GM18873 (cell line): ENCODE measurements around the gene LRRC2.
"Not testable (repeated sequence)": the region's sequence is repeated elsewhere in the genome, so short reads cannot be mapped to it uniquely, and the experiment has no call there.

Experiments used
- ATAC-seq: cut with Tn5 transposase; IDR thresholded peaks from one replicate; pipeline ENCODE4 v1.9.1; 2021; ENCODE audit warnings: mild to moderate bottlenecking, moderate library complexity, moderate number of reproducible peaks; ENCODE audit not compliant: unreplicated experiment, low FRiP score

The LRRC2 gene

DNA sequence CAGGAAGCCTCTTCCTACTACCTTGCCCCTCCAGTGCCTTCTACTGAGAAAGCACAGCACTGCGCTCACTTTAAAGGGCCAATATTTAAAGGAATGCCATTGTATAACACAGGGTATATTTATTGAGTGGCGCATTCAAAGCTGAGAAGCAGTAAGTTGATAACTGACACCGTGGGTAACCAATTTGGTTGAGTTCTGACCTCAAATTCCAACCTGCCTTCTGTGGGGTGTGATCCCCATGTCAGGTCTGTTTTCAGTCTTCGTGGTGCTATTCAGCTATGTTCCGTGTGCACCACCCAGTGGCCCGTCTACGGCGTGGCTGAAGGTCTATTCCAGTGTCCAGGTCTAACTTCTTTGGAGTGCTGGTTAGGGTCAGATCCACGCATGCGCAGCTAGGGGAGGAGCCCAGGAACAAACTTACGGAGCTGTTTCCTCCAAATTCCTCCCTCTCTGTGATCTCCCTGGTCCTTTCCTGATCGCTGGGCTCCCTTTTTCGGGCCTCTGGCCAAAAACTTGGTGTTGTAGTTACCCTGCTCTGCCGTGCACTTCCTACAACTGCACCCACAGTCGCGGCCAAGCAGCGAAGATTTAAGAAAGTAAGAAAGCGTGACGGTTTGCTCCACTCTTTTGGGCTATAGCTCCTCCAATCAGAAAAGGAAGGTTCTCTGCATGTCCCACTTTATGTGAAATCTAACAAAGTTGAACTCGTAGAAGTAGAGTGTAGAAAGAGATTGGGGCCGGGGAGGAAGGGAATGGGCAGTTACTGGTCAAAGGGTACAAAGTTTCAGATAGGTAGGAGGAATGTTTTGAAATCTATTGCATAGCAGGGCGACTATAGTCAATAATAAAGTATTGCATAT is 7.7 kb downstream of the LRRC2 start:
- ATAC-seq, result peak; percentile 92

DNA sequence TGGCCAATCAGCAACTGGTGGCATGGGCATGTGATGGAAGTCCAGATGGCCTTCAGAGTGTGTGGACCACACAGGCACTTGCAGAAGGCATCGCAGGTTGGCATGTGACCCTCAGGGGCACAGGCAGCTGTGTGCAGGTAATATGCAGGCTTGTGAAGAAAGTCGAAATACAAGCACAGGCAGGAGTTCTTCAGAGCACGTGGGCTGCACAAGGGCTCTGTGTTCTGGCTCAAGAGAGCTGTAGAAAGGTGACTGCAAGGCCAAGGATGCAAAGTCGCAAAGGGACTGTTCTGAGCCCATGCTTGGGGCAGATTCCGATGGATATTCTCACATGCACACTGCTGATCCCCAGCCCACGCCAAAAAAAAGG is 8.3 kb downstream of the LRRC2 start:
- ATAC-seq, result no peak

DNA sequence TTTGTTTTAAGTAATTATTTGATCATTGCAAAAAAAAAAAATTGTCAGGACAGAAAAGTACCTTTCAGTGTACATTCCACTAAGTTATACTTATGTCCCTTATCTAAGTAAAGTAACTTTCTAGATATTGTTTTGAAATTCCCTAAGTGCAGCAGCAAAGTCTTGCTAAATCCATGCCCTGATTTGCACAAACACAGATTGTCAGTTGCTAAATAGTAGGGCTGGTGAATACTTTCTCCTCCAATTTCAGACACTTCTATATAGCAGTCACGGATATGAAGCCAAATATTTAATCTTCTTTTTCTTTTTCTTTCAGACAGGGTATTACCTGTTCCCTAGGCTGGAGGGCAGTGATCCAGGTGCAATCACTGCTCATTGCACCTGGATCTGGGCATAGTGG is 12.9 kb downstream of the LRRC2 start:
- no peak for ATAC-seq

DNA sequence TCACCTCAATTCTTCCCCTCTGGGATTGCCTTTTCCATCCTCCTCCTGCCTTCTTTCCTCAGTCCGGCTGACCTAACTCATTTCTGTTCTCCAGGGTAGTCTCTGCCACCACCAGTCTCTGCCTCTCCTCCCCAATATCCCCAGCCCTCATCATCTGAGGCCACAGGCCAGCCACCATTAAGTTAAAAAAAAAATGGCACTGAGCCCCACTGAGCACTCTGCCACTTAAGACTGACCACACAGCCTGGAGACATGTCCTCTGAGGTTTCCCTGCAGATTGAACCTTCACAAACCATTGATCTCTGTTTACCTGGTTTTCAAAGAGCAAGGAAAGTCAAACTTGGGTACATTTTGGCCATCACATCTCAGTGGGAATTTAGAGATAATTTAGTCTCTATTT is 13.6 kb downstream of the LRRC2 start:
- ATAC-seq, result no peak

DNA sequence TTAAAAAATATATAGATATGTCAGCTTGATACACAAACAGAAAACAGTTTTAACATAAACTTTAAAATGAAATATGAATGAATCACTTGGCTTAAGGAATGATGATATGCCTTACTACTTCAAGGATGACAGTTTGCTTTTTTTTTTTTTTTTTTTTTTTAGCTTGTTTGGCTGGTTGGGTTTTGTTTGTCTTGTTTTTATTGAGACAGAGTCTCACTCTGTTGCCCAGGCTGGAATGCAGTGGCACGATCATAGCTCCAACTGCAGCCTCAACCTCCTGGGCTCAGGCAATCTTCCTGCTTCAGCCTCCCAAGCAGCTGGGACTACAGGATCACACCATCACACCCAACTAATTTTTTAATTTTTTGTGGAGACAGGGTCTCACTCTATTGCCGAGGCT is 14.5 kb downstream of the LRRC2 start:
- no peak for ATAC-seq

DNA sequence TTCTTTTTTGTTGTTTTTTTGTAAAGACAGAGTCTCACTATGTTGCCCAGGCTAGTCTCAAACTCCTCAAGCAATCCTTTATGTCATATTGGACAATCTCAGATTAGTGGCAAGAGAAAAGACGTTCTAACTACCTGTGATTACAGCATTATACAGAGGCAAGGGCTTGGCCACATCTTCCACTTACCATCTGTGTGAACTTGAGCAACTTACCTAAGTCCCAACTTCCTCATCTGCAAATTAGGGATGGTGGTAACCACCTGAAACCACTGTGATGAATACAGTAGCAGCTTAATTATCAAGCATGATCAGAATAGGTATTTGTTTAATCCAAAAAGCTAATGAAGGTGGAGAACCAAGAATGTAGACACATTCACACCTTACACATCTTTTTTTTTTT is 16.1 kb downstream of the LRRC2 start:
- no peak for ATAC-seq

DNA sequence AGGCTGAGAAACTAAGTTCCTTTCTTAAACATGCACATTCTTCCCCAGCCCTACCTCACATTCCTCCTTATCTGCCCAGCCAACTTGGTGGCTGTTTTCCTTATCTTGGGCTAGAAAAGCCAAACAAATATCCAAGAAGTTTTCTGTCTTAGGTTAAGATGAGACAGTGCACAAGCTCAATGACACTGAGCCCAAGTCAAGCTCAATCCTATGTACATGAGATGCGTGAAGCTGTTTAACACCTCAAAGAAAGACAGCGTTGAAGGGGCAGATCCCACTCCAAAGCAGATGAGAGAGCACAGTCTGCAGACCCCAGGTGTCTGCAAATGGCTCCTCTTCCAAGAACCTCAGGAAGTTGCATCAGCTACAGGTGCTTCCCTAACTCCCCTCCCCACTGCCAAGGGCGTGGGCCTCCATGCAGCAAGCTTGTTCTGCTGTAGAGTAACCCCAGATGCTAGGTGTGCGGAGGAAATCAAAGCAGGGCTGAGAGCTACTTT is 16.6 kb downstream of the LRRC2 start:
- ATAC-seq, result no peak

DNA sequence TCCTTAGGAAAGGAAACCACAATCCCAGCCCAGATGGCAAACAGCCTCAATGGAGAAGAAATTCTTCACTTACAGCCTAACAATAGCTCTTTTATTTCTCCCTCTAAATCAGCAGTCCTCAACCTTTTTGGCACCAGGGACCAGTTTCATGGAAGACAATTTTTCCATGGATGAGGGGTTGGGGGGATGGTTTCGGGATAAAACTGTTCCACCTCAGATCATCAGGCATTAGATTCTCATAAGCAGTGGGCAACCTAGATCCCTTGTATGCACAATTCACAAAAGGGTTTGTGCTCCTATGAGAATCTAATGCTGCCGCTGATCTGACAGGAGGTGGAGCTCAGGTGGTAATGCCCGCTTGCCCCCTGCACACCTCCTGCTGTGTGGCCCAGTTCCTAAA is 17.5 kb downstream of the LRRC2 start:
- ATAC-seq, result not testable (repeated sequence)

DNA sequence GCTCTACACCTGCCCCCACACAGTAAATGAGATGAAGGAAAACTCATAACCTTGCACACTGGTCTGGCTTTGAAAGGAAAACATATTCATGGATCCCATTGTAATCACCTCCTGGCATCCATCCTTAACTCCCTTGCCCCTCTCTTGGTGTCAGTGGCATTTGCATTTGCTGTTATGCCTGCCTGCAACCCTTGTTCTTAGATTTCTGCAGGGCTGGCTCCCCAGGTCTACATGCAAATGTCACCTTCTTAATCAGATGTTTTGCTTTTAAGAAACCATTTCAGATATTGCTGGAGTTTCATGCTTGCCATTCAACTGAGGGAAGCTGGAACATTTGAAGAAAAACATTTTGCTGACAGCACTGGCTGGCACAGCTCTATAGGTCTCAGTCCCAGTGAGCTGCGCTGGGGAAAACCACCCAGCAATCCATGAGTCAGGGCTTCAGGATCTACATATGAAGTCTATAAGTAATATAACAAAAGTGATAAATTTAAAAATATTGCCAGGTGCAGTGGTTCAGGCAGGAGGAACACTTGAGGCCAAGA is 19.1 kb downstream of the LRRC2 start:
- no peak for ATAC-seq

DNA sequence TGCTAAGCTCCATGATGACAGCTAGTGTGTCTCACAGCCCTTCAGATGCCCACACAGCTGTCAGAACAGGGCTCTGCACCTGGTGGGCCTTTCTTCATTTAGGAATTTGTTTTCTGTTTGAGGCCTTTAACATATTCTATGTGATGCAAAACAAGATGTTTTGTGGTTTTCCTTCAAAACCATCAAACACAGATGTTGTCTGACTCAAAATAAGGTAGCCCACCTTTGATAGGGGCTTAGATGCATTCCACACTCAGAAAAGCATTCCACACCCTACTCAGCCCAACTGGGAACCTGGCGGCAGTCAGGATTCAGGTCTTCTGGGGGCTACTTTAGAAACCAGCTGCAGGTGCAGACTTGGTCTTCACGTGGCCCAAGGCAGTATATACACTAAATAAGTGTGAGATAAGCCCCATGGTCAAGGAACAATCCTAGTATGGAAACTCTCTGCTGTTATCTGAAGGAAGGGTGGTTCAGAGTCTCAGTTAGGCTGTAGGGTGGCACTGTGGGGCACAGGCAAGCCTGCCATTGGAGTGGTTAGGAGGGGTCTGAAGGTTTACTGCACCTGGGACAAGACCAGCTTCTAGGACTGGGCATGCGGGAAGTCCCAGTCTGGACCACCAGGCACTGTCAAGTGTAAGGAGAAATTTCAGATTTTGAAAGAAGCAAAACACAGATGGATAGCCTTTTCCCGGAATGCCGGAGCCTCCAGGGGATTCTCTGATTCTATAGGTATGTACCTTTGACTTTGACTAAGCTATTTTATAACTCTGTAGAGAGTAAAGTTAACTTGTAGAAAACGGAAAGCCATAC is 20.1 kb downstream of the LRRC2 start:
- ATAC-seq, result no peak

DNA sequence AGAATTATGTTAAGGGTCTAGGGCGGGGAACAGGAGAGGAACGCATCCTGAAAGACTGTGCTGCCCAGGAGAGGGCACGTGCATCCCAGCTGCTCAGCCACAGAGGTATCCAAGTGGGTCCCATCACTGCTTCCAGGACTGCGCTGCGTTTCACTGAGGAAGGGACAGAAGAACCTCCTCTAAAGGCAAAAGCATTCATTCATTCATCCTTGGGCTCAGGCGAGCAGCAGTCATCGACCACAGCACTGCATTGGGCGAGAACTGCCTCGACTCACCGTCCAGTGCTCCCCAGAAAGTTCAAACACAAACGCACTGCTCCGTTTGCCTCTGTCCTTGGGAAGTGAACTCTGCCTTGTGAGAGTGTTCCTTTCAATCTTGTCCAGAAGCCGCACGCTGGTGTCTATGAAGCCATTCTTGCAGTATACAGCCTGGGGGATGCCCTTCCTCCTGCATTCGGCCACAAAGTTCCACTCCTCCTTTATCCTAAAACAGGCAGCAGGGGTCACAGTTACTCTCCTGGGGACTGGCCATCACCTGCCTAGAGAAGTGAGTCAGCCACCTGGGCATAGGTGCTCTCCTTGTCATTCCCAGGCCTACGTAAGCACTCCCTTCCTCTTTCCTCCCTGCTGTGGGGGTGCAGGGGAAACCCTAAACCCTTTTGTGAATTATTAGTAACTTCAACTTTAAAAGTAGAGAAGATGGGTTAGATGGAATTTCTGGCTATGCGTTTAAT is 21.2 kb downstream of the LRRC2 start:
- no peak for ATAC-seq

DNA sequence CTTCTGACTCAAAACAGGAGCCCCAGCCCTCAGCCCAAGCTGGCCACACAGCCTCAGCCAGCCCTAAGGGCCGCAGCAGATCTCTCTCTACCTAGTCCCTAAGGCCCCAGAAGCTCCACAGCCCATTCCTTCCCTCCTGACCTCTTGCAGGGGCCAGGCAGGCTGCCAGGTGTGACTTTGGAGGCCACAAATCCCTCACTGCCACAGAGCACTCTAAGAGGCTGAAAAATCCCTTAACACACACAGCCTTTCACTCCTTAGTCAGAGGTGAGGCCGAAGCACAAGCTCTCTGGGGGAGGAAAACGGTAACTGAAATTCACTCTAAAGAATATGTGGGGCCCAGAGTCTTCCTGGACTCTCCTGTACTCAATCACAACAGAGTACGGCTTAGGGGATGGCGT is 23.3 kb downstream of the LRRC2 start:
- no peak for ATAC-seq

DNA sequence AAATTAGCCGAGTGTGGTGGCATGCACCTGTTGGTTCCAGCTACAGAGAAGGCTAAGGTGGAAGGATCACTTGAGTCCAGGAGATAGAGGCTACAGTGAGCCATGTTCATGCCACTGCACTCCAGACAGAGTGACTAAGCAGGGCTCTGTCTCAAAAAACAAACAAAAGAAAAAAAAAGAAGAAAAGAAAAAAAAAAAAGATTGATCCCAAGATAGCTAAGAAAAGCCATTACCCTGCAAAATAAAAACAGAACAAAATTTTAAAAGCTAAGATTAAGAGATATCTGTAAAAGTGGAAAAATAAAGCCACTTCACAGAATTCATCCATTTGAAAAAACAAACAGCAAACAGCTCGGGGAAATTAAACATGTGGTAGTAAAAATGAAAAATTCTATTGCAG is 23.8 kb downstream of the LRRC2 start:
- no peak for ATAC-seq

DNA sequence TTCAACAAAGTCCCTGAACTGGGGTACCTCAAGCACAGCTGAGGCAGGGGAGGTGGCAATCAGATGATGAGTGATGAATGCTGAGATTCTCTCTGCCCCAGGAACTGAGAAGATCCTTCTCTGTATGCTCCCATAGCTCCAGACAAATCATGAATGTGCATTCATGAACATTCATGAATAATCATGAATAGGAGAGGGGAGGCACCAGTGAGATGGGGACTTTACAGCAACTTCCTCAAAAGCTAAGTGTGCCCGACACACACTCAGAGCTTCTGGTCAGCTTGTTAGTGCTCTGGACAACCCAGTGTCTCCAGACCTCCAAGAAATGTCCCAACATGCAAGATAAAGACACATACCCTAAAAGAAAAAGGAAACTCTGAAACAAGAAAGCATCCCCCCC is 24.3 kb downstream of the LRRC2 start:
- no peak for ATAC-seq

DNA sequence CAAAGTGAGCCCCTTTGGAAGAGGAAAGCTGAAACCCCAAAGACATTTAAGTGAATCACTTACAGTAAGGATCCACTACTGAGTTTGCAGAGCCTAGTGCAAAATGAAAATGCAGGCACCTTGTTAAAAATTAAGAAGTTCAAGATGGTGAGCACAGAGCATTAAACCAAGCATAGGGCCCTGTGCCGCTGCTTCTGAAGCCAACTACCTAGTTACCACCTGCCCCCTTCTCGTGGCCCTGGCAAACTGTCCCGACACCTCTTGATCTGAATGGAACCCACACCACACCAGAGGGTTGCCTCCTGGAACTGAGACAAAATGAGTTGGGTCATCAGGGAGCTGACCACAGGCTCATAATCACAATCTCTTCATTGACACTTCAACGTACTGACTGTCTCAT is 25.6 kb downstream of the LRRC2 start:
- no peak for ATAC-seq

DNA sequence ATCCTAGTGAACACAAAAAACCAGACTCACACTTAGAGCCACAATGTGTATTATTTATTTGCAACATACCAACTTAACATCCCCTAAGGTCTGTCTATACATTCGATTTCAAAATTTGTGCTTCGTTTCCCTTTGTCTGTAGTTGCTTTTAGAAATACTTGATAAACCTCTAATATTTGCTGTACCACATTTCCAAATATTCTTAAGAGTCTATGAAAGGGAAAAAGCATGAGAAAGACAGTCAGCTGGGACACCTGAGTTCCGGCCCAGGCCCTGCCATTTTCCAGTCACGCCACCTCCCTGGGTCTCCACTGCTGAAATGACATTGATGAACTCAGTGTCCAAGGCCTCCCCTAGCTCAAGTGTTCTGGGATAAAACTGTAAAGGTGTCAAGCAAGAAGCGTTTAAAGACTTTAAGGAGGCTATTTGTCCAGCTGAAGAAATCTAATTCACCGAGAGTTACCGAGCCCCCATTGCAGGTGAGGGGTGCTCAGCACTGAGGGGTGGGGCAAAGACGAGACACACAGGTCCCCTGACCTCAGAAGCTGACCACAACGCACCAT is 26.6 kb downstream of the LRRC2 start:
- ATAC-seq, result no peak

DNA sequence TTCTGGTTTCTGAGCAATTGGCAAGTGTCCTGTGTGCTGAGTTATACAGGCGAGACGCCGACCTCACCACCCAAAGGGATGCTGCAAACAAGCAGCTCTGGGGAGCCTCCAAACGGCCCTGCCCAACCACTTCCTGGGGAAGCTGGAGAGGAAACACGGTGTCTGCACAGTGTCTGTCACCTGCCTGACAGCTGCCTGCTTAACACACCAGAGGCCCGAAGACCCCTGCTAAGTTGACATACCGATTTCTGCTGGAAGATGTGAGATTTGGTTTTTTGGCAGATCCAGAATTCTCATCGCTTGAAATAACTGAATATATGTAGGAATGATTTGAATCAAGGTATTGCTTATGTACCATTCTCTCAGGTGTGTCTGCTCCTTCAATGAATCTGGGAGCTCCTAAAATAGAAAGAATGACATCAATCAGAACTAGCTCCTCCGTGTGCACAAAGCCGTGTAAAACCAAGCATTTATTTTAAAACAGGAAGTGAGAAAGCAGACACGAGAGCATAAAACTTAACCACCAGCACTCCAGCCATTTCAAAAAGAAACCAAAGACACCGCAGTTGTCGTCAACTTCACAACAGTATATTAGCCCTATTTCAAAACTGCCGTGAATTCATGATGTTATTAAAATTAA is 27.2 kb downstream of the LRRC2 start:
- peak; percentile 69 for ATAC-seq

DNA sequence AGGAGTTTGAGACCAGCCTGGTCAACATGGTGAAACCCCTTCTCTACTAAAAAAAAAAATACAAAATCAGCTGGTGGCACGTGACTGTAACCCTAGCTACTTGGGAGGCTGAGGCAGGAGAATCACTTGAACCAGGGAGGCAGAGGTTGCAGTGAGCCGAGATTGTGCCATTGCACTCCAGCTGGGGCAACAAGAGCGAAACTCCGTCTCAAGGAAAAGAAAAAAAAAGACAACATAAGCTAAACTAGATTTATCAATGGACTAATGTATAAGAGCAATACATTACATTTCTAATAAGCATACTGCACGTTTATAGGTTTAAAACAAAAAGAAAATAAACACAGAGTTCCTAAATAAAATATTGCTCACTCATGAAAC is 27.7 kb downstream of the LRRC2 start:
- ATAC-seq, result not testable (repeated sequence)

DNA sequence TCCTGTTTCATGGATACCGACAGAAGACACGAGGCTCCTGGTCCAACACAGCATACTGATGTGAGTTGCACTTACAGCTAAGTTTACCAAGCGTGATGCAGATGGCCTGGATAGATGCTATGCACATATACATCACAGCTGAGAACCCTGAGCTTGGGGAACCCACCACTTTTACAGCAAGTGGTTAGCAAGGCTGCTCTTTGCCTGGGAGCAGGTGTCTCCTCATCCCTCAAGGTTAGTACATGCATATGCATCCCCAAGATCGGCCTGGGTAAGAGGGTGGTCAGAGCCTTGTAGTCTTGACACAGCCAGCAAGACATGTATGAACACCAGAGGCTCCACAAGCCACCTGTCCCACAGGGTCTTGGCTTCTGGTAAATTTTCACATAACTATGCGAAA is 28.3 kb downstream of the LRRC2 start:
- no peak for ATAC-seq

DNA sequence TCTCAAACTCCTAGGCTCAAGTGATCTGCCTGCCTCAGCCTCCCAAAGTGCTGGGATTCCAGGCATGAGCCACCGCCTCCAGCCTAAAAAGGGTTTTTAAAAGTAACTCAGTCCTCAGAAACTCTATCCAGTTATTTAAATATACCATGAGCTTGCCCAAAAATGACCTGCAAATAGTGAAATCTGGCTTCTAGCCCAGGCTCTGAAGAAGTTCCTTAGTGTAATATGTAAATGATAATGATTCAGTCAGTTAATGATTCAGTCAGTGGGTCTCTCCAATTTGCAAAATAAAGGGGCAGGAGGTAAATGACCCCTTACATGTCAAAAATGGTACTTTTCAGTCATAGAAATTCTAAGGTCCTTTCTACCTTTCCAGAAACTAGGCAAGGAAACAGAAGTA is 28.8 kb downstream of the LRRC2 start:
- ATAC-seq, result no peak
